IPS-NIHi7 (cell line): ENCODE measurements around the gene TAF4.
"Not testable (repeated sequence)": the region's sequence is repeated elsewhere in the genome, so short reads cannot be mapped to it uniquely, and the experiment has no call there.

Source experiments
- DNase-seq: peaks from one replicate; pipeline ENCODE4 v3.0.0; 2012; ENCODE audit warnings: mixed read lengths; ENCODE audit errors: extremely low spot score

TAF4 gene

DNA sequence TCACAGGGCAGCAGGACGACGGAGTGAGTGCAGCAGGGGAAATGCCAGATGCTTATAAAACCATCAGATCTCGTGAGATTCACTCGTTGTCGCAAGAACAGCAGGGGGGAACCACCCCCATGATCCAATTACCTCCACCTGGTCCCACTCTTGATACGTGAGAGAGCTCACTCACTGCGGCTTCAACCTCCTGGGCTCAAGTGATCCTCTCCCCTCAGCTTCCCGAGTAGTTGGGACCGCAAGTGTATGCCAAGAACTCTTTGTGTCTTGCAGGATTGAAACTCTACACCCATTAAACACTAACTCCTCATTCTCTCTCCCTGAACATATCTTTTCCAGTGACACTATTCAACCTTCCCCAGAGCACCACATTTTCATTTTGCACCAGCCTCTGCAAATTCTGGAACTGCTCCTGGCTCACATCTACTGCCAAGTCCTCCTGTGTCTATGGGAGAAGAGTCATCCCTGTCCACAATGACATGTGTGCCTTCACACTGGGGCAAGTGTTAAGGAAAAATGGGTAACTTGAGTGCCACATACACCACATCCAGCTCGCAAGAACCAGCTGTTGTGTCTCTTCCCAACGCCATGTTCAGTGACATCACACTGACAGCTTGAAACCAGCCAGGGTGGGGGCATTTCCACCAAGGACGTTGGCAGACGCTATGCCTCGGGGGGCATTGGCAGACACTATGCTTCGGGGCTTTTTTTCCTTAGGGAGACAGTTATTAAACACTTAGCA lies 14.7 kb upstream of the TAF4 start:
- DNase-seq, result no peak

DNA sequence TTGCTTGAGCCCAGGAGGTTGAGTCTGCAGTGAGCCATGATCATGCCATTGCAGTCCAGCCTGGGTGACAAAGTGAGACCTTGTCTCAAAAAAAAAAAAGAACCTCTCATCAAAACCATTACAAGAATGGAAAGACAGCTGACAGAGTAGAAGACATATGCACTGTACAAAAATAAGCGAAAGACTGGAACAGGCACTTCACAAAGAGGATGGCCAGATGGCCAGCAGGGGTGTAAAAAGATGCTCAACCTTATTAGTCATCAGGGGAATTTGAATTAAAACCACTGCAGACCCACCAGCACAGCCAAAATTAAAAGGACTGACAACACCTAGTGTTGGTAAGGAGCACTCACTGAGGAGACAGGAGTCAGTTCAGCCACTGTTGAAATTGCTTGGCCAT lies 13.5 kb upstream of the TAF4 start:
- DNase-seq, result no peak

DNA sequence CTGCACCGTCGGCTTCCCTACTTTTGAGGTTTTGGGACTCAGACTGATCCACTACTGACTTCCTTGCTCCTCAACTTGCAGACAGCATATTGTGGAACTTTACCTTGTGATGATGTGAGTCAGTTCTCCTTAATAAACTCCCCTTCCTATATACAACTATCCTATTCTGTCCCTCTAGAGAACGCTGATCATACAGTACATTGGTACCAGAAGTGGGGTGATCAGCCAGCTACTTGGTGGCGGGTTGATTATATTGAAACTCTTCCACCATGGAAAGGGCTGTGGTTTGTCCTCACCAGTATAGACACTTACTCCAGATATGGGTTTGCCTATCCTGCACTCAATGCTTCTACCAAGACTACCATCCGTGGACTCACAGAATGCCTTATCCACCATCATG lies 7.6 kb upstream of the TAF4 start:
- no peak for DNase-seq

DNA sequence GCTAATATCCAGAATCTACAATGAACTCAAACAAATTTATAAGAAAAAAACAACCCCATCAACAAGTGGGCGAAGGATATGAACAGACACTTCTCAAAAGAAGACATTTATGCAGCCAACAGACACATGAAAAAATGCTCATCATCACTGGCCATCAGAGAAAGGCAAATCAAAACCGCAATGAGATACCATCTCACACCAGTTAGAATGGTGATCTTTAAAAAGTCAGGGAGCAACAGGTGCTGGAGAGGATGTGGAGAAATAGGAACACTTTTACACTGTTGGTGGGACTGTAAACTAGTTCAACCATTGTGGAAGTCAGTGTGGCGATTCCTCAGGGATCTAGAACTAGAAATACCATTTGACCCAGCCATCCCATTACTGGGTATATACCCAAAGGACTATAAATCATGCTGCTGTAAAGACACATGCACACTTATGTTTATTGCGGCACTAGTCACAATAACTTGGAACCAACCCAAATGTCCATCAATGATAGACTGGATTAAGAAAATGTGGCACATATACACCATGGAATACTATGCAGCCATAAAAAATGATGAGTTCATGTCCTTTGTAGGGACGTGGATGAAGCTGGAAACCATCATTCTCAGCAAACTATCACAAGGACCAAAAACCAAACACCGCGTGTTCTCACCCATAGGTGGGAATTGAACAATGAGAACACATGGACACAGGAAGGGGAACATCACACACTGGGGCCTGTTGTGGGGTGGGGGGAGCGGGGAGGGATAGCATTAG lies 6.2 kb upstream of the TAF4 start:
- DNase-seq, result not testable (repeated sequence)

DNA sequence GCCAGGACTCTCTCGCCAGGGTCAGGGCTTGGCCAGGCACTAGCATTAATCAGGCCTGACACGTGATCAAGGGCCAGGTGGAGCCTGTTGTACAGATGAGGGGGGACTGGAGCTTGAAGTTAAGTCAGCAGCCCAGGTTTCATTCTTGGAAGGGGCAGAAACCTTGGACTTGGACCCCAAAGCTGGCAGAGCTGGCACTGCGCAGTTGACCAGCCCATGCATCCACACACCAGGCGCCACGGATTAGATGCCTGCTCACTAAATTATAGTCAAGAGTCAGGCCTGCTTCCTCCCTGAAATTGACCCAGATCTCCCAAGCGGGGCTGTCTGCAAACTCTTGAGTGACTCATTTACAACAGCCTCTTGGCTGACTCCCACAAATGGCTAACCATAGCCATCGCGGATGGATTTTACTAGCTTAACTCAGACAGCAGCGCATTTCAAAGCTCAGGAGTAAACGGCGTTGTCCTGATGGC lies 4.1 kb upstream of the TAF4 start:
- DNase-seq, result no peak

DNA sequence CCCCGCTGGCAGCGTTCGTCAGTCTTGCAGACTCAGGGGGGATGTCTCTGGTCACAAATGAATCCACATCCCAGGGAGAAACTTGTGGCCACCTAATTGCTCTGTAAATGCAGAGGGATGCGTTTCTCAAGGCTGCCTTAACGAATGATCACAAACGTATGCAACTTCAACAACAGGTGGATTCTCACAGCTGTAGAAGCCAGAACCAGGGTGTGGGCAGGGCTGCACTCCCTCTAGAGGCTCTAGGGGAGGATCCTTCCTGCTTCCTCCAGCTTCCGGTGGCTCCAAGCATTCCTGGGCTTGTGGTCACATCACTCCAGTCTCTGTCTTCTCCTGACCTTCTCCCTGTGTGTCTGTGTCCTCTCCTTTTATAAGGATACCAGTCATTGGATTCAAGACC lies 3.3 kb upstream of the TAF4 start:
- DNase-seq, result no peak

DNA sequence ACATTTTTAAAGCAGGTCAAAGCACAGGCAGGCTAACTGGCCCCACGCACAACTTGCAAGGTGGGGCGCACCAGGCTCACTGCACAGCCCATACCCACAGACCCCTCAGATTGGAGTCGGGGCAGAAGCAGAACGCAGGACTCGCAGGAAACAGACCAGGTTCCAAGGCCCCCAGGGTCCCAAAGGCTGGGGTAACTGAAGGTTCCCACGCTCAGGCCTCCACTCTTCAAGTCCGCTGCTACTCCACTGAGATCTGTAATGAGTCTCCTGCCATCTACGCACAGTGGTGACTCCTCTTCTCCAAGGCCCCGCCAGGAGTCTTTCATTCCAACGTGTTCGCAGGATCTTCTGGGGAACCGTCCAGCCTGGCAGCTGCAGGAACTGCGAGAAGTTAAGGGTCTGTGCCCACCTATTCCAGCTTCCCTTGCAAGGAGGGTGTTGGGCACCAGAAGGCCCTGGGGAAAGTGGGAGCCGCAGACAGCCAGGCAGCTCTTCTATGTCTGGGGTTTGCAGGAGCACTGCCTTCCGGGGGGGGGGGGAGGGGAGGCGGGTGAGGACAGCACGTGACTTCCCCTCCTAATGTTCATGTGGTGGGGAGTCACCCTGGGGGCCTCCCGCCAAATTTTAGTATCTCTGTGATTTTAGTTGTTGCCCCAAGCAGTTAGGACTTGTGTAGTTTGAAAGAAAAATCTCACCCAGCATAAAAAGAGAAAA lies 2.0 kb upstream of the TAF4 start:
- DNase-seq, result no peak

DNA sequence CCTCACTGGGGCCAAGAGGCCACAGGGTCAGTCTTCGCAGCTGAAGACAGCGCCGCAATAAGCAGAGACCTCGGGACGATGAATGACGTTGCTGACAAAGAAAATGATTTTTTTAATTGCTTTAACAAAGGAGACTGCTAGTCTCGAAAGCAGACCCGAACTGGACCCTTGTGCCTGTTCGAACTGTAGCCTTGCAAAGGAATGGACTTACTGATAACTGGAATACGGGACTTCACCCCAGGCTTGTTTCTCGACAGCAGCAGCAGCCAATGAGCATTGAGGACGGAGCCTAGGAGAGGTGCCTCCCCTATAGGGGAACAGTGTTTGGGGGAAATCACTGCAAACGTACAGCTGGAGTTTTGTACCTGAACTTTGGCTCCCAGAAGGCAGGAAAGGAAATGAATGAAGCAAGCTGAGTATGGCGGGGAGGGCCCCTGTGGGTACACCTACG lies 1.3 kb upstream of the TAF4 start:
- peak; percentile 66 for DNase-seq

DNA sequence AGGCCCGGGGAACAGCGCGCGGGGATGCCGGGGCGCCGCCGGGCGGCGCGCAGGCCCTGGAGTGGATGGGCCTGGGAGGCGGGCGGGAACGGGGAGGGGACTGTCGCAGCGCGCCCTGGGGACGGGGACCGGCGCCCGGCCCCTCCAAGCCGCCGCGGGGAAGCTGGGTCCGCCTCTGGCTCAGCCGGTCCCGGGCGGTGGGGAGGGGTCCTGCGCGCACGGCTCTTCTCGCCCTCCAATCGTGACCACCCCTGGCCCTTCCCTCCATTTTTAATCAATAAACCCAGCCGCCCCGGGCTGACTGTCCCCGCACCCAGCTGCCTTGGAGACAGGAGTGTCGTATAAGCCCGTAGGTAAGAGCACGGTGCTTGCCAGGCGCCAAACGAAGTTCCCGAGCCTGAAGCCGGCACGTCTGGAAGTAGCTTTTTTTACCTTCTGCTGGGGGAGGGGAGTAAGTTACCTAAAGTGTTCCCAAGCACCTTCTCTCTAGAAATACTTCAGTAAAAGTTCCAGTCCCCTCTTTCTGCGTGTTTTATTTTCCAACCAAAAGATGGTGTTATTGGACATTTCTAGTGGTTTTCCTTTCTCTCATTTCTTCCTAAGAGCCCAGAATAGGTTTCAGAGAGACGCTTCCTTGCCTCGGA lies 780 bp upstream of the TAF4 start:
- DNase-seq, result peak; percentile 88

DNA sequence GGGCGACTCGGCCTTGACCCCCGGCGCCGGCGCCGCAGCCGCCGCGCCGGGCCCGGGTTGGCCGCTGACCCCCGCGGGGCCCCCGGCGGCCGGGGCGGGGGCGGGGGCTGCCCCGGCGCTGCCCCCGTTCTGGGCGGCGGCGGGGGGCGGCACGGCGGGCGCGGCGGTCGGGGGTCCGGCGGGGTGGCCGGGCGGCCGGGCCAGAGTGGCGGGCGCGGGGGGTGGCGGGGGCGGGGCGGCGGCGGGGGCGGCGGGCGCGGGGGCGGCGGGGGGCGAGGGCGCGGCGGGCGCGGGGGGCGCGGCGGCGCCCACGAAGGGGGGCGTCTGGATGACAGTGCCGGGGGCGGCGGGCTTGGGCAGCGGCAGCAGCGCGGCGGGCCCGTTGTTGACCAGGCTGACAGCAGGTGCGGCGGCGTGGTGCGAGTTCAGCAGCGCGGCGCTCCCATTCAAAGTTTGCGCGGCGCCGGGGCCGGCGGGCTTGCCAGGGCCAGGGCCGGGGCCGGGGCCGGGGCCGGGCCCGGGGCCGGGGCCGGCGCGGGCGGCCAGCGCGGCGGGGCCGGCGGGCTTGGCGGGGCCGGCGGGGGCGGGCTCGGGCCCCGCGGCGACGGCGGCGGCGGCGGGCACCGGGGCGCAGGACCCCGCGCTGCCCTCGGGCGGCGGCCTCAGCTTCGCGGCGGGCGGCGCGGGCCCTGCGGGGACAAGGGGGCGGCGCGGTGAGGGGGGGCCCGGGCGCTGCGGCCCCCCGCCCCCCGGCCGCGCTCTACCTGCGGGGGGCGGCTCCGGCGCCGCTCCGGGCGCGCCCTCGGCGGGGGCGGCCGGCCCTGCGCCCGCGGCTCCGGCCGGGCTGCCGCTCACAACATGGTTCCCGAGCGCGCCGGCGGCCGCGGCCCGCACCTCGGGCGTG lies 659 bp downstream of the TAF4 start:
- peak; percentile 39 for DNase-seq

DNA sequence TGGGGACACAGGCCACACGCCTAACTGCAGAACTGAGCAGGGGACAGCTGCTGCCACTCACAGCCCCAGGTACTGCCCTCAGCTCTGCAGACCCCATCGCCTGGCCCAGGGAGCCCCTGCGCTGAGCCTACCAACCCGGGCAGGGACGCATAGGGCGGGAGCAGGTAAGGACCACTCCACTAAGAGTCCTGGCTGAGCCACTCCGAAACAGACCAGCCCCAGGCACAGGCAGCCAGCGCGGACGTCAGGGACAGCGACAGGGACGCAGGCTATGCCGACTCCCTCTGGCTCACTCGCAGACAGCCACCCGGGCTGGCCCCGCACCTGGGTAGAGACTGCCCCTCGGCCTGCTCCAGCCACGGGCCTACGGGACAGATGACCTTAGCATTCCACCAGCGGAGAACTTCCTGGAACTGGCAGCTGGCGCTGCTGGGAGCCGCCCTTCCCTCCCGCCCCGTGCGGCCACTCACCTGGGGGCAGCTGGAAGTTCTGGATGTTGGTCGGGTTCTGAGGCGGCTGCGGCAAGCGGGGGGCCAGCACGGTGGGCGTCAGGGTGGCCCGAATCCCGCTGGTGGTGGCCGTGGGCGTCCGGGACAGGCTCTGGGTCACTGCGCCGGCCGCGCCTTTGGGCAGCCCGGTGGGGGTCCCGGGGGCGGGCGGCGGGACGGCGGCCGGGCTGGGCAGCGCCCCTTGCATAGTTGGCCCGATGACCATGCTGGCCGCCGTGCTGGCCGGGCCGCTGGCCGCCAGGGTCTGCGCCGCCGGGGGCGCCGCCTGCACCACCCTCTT lies 1.5 kb downstream of the TAF4 start:
- peak; percentile 50 for DNase-seq

DNA sequence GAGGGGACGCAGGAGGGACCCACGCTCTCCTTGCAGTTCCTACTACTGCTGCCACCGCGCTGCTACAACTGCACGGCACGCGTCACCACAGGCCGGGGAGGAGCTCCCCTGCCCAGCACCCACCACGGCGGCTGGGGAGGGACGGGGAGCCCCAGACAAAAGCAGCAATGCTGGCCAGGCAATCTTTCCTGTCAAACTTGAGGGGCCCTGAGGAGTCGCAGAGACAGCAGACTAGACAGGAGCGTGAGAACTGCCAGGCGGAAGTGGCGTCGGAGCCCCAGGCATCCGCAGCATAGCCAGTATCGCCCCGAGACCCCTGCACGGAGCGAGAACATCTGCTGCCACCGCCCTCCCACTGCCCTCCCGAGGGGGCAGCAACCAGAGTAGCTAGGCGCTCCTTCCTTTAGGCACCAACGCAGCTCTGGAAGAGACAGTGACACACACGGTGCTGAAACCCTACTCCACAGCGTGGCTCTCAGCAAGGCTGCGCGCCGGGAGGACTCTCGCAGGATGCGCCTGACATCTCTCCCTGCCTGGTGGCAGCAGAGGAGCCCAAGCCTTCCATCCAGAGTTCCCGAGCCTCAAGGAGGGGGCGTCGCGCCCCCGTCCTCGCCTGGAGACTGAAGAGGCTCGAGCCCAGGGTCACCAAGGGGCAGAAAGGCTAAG lies 2.2 kb downstream of the TAF4 start:
- peak; percentile 26 for DNase-seq

DNA sequence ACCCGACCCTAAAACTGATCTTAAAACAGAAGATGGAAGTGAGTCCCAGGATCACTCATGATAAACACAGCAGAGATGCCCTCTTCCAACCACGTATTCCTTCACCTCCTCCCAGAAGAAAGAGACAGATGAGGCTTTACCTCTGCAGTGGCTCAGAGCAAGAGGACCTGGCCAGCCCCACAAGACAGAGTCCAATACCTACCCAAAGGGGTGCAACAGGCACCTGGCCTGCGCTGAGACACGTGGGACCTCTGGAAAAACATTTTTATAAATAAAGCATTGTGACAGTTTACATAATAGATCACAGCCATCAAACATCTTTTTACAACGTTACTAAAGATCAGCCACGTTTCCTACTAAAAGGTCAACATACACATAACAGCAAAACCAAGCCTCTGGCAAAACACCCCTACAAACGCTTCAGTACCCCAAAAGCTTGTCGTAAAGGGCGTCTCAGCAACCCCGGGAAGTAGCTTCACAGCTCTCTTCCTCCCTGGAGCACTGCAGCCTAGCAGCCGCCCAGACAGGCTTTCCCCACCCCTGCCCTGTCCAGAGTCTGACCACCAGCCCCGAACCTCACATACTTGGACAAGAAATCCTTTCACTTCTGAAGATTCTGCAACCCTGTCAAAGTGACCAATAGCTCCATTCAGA lies 2.9 kb downstream of the TAF4 start:
- no peak for DNase-seq

DNA sequence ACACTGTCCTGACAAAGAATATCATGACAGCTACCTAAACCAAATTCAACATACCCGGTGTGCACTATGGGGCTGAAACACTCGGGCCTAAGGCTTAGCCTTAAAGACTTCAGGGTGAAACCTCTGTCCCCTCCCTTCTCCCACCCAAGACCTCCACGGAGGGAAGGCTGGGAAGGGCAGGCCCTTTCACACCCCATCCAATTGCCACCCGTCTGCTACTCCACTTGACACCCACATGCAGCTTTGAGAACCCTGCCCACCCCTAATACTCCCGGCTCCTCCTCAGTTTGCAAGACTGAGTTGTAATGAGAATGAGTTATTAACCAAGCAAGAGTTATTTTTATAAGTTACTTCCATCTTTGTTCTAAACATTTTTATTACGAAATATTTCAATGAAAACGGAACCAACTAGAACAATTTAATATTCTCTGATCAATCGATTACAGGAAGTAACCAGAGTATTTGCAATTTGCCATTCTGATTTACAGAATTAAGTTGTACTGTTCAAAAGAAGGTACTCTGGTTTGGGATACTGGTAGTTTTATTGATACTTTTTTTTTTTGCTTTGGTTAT lies 3.7 kb downstream of the TAF4 start:
- no peak for DNase-seq

DNA sequence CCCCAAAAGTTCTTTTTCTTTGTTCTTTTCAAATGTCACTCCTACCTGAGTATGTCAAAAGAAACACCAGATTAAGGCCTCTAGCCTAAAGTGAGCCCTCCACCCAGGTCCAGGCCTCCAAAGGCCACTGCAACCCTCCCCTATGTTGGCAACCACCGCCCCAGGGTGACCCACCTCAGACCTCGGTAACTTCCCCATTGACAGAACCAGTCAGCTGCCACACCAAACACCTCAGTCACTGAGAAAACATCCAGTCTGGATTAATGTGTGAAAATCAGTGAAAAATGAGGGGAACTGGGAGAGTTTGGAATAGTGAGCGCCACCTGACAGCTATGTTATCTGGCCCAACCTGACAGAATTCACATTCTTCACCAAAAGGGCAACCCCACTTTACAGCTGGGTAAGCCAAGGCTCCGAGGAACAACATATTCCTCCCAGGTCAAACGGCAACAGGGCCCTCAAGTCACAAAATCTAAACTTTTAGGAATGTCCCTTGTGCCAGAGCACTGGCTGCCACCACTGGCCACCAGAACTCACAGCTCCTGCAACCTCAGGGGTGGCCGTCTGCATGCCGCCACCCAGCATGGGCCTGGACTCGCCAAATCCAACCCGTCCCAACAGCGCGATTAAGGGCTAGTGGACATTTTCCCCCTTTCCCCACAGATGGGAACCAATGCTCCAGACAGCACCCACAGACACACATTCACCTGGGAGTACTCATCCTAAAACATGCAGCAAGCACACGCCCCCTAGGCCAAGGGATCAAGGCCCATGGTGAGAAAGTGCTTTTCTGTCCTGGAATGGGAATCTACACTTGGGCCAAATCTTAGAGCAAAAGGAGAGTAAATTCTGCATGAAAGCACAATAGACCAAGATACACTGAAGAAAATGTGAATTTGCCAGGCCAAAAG lies 4.8 kb downstream of the TAF4 start:
- DNase-seq, result no peak

DNA sequence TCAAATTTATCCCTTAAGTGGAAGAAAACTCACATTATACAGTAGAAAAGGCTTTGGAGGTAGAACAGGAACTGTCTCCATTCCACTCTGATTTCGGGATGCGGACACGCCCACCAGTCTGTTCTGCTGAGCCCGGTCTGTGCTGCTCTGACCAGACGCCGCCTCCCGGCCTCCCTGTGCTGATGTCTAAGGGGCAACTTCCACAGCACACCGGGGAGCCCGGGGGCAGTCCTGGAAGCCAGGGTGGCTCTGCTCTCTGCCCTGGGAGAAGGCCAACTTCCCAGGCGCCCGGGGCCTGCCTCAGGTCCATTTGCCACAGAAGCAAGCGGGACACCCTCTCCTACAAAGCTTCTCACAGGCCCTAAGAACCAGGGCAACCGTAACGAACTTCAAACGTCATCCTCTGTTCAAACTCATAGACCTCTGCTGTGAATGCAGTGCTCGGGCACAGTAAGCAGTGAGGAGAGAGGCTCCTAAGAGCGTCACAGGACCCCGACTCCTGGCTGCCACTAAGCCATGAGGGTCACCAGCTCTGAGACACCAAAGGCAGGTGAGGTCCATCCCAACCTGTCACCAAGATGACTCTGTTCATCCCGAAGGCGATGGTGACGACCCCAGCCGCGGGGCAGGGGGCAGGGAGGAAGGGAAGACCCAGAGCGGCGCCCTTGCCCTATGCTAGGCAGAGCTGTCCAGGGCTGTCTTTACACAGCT lies 5.6 kb downstream of the TAF4 start:
- no peak for DNase-seq

DNA sequence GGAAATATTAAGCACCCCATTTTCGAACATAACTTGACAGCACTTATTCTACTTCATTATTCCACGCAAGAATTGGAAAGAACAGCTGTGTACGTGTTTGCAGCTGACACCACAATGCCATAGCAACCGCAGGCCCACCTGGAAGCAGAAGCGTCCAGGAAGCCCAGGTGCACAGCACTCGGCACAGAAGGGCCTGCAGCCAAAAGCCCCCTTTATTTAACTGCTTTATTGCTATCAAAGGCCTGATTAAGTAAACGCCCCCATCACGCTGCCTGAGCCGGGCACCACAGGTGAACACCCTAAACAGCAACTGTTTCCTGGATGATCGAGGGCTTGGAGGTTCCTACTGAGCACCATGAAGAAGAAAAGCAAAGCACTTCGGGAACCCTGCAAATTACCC lies 6.3 kb downstream of the TAF4 start:
- DNase-seq, result no peak
